Measurements from ENCODE around the gene LRRC75B.

DNA sequence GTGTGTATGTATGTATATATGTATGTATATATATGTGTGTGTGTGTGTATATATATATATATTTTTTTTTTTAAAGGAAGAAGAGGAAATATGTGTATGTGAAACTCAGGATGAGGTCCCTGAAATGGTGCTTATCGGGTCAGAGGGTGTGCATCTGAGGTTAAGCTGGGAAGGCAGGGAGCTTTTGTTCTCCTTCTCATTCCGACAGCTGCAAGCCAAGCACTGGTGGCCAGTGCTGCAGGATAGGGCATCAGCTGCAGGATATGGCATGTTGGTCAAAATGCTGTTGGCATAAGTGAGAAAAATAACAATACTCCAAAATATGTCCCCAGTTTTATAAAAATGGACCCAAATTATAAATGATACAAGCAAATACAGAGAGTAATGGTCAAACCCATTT, 29.6 kb downstream of the LRRC75B start:
- TF ChIP-seq SIN3A (IDR thresholded peaks at IDR 0.05; ENCODE audit: borderline replicate concordance, low read depth, low read length) (no peak), RFX5 (IDR thresholded peaks at IDR 0.05; ENCODE audit: low read length) (no peak), RAD21 (IDR thresholded peaks at IDR 0.05; ENCODE audit: low read length) (no peak), CHD2 (IDR thresholded peaks at IDR 0.05; ENCODE audit: low read length, partially characterized antibody) (no peak), RXRA (IDR thresholded peaks at IDR 0.05; ENCODE audit: borderline replicate concordance, low read depth) (no peak), GABPA (IDR thresholded peaks at IDR 0.05; ENCODE audit: low read depth) (no peak), POLR2AphosphoS5 (IDR thresholded peaks at IDR 0.05; ENCODE audit: low read depth, low read length) (no peak), TCF12 (IDR thresholded peaks at IDR 0.05) (no peak)
- TF ChIP-seq, protein P1, sequence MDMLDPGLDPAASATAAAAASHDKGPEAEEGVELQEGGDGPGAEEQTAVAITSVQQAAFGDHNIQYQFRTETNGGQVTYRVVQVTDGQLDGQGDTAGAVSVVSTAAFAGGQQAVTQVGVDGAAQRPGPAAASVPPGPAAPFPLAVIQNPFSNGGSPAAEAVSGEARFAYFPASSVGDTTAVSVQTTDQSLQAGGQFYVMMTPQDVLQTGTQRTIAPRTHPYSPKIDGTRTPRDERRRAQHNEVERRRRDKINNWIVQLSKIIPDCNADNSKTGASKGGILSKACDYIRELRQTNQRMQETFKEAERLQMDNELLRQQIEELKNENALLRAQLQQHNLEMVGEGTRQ (IDR thresholded peaks at IDR 0.05; ENCODE audit: borderline replicate concordance, low read depth, low read length) = no peak
- TF ChIP-seq, protein P2, sequence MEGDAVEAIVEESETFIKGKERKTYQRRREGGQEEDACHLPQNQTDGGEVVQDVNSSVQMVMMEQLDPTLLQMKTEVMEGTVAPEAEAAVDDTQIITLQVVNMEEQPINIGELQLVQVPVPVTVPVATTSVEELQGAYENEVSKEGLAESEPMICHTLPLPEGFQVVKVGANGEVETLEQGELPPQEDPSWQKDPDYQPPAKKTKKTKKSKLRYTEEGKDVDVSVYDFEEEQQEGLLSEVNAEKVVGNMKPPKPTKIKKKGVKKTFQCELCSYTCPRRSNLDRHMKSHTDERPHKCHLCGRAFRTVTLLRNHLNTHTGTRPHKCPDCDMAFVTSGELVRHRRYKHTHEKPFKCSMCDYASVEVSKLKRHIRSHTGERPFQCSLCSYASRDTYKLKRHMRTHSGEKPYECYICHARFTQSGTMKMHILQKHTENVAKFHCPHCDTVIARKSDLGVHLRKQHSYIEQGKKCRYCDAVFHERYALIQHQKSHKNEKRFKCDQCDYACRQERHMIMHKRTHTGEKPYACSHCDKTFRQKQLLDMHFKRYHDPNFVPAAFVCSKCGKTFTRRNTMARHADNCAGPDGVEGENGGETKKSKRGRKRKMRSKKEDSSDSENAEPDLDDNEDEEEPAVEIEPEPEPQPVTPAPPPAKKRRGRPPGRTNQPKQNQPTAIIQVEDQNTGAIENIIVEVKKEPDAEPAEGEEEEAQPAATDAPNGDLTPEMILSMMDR (IDR thresholded peaks at IDR 0.05) = no peak
- TF ChIP-seq, protein P3, sequence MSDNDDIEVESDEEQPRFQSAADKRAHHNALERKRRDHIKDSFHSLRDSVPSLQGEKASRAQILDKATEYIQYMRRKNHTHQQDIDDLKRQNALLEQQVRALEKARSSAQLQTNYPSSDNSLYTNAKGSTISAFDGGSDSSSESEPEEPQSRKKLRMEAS (IDR thresholded peaks at IDR 0.05; ENCODE audit: low read depth) = no peak
- TF ChIP-seq, protein P4, sequence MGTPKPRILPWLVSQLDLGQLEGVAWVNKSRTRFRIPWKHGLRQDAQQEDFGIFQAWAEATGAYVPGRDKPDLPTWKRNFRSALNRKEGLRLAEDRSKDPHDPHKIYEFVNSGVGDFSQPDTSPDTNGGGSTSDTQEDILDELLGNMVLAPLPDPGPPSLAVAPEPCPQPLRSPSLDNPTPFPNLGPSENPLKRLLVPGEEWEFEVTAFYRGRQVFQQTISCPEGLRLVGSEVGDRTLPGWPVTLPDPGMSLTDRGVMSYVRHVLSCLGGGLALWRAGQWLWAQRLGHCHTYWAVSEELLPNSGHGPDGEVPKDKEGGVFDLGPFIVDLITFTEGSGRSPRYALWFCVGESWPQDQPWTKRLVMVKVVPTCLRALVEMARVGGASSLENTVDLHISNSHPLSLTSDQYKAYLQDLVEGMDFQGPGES (IDR thresholded peaks at IDR 0.05; ENCODE audit: low read depth, low read length) = no peak

All from SK-N-SH (cell line).